Glomerular endothelial cell (primary cell): ENCODE measurements around the gene KCNAB2. TPM values are rescaled to one million over a fixed set of nuclear protein-coding genes. Genes with fewer than 3 reads are reported as not detected.

Source experiments
- DNase-seq: peaks from one replicate; pipeline ENCODE4 v3.0.0-alpha.2; 2011; ENCODE audit warnings: low read depth, low spot score; ENCODE audit errors: extremely low read depth
- total RNA-seq: library from RNA; depleted of rRNA; stranded (reverse); fragments of >200 nt; gene quantifications from 2 replicates; pipeline ENCODE4 v1.2.3, GENCODE V29; 2015

KCNAB2 gene
- total RNA-seq, 1 donor from 2014 or later: 4.8 TPM

GRCh38 chr1:6106321-6106731 is 60.6 kb downstream of the KCNAB2 start:
- DNase-seq: no peak

- DNase-seq: no peak
Measured at GRCh38 chr1:6106977-6107376, 61.3 kb downstream of the KCNAB2 start.

GRCh38 chr1:6107409-6108356 is 62.0 kb downstream of the KCNAB2 start:
- no peak for DNase-seq

GRCh38 chr1:6108476-6108875 is 62.8 kb downstream of the KCNAB2 start:
- DNase-seq: no peak

- no peak for DNase-seq
Measured at GRCh38 chr1:6108937-6109614, 63.4 kb downstream of the KCNAB2 start.

GRCh38 chr1:6109688-6110087 is 64.0 kb downstream of the KCNAB2 start:
- DNase-seq: no peak

GRCh38 chr1:6110326-6110725 is 64.6 kb downstream of the KCNAB2 start:
- DNase-seq: no peak

GRCh38 chr1:6111571-6111970 is 65.9 kb downstream of the KCNAB2 start:
- DNase-seq: no peak

- no peak for DNase-seq
Measured at GRCh38 chr1:6111991-6112689, 66.5 kb downstream of the KCNAB2 start.

GRCh38 chr1:6112690-6113005 is 67.0 kb downstream of the KCNAB2 start:
- no peak for DNase-seq

GRCh38 chr1:6113116-6113515 is 67.4 kb downstream of the KCNAB2 start:
- DNase-seq: no peak

GRCh38 chr1:6113745-6114144 is 68.1 kb downstream of the KCNAB2 start:
- no peak for DNase-seq

GRCh38 chr1:6116137-6116536 is 70.4 kb downstream of the KCNAB2 start:
- DNase-seq: peak; percentile 3

GRCh38 chr1:6117064-6117463 is 71.4 kb downstream of the KCNAB2 start:
- no peak for DNase-seq

- DNase-seq: no peak
Measured at GRCh38 chr1:6117624-6118023, 71.9 kb downstream of the KCNAB2 start.

- no peak for DNase-seq
Measured at GRCh38 chr1:6118415-6118814, 72.7 kb downstream of the KCNAB2 start.

- DNase-seq: no peak
Measured at GRCh38 chr1:6121021-6121421, 75.3 kb downstream of the KCNAB2 start.

- no peak for DNase-seq
Measured at GRCh38 chr1:6121651-6122370, 76.1 kb downstream of the KCNAB2 start.

- DNase-seq: no peak
Measured at GRCh38 chr1:6123083-6123482, 77.4 kb downstream of the KCNAB2 start.

GRCh38 chr1:6123816-6124215 is 78.1 kb downstream of the KCNAB2 start:
- DNase-seq: no peak

GRCh38 chr1:6124341-6124740 is 78.7 kb downstream of the KCNAB2 start:
- DNase-seq: no peak
